K562 (cell line): ENCODE data around the gene NUP98. TPM values are rescaled to one million over a fixed set of nuclear protein-coding genes. Genes with fewer than 3 reads are reported as not detected.
A peak's percentile ranks its signal among the peaks of the same experiment; 100 is the strongest.

Experiments used
- ATAC-seq: fragments of 200-7000 bp; cut with Tn5 transposase; 3 replicates; pipeline ENCODE4 v1.9.1; 2020; ENCODE audit warnings: moderate library complexity
- BruUV-seq: library from RNA; stranded (reverse); fragments of 400-500 nt; replicated peaks from 2 replicates; lab custom pipeline; 2021; lab: Mats Ljungman, UMichigan
- CTCF ChIA-PET: fragments of 300-600 bp; formaldehyde crosslinking; extraction: SDS; loops from one replicate; lab custom pipeline; 2021; ENCODE audit warnings: low intra/inter-chr PET ratio; lab: Yijun Ruan, JAX
- POLR2A ChIA-PET: fragments of 300-600, 350-650 bp; sonication (Branson Sonifier 250); formaldehyde crosslinking; extraction: SDS; loops from one replicate; lab custom pipeline; 2021; ENCODE audit warnings: antibody characterized with exemption, inconsistent platforms; lab: Yijun Ruan, JAX
- DNase-seq, 4 experiments: peaks; one replicate each; pipeline versions ENCODE4 v3.0.0 to v3.0.0-alpha.2; 2011 to 2018; ENCODE audit warnings: low spot score in 3 of 4, mixed read lengths in 3 of 4; ENCODE audit errors: extremely low read depth in 1 of 4
- FAIRE-seq: peaks from 2 replicates; lab custom pipeline; 2011; peaks lifted over from hg19 to GRCh38; lab: Jason Lieb, UNC
- H2AFZ ChIP-seq: 2 replicates; pipeline ENCODE4 v1.6.0; 2011; ENCODE audit warnings: low read depth, low read length, control low read depth, inconsistent platforms
- H3K27ac ChIP-seq: fragments of 200-600 bp; 3 replicates; pipeline ENCODE4 v1.8.0; 2011; ENCODE audit warnings: low read depth, mild to moderate bottlenecking, control low read depth, inconsistent platforms, low read length, moderate library complexity, mixed read lengths; ENCODE audit errors: extremely low read depth
- H3K27me3 ChIP-seq, 2 experiments: fragments of 300-600 bp in 1 of 2; 2 replicates in 1 of 2; 3 replicates in 1 of 2; pipeline versions ENCODE4 v1.6.0 to v1.8.0; 2011; ENCODE audit warnings: inconsistent platforms in 2 of 2, low read length in 2 of 2, mild to moderate bottlenecking in 1 of 2, mixed read lengths in 1 of 2, moderate library complexity in 1 of 2; ENCODE audit not compliant: control insufficient read depth in 2 of 2, insufficient read depth in 2 of 2
- H3K36me3 ChIP-seq: fragments of 300-600 bp; 3 replicates; pipeline ENCODE4 v1.8.0; 2011; ENCODE audit warnings: mild to moderate bottlenecking, low read length, inconsistent platforms; ENCODE audit not compliant: control insufficient read depth, insufficient read depth
- H3K4me1 ChIP-seq, 2 experiments: fragments of 200-600 bp in 1 of 2; replicated peaks in 1 of 2; 2 replicates in 1 of 2; 3 replicates in 1 of 2; pipeline versions ENCODE4 v1.5.1 to v1.8.0; 2011; ENCODE audit warnings: inconsistent platforms in 2 of 2, low read length in 2 of 2, mild to moderate bottlenecking in 1 of 2, mixed read lengths in 1 of 2, moderate library complexity in 1 of 2; ENCODE audit not compliant: control insufficient read depth in 2 of 2, insufficient read depth in 2 of 2
- H3K4me2 ChIP-seq: 2 replicates; pipeline ENCODE4 v1.6.1; 2011; ENCODE audit warnings: low read length, control low read depth, inconsistent platforms, mixed read lengths; ENCODE audit not compliant: insufficient read depth
- H3K4me3 ChIP-seq: fragments of 200-600 bp; sonication (generic), shearing (Covaris generic); 2 replicates; pipeline ENCODE4 v1.5.1; 2016; ENCODE audit warnings: control low read depth, inconsistent platforms
- H3K79me2 ChIP-seq: fragments of 200-600 bp; 3 replicates; pipeline ENCODE4 v1.8.0; 2011; ENCODE audit warnings: low read length, inconsistent platforms; ENCODE audit not compliant: control insufficient read depth, insufficient read depth
- H3K9ac ChIP-seq, 2 experiments: 2 replicates each; pipeline versions ENCODE4 v1.6.0 to v1.6.1; 2011; ENCODE audit warnings: low read depth in 2 of 2, low read length in 2 of 2, control low read depth in 1 of 2, inconsistent platforms in 1 of 2, mild to moderate bottlenecking in 1 of 2, mixed read lengths in 1 of 2; ENCODE audit not compliant: insufficient read depth in 1 of 2
- H3K9me1 ChIP-seq: one replicate; pipeline ENCODE4 v1.6.0; 2011; ENCODE audit warnings: inconsistent platforms, mild to moderate bottlenecking, low read length, moderate library complexity; ENCODE audit not compliant: control insufficient read depth, insufficient read depth
- H3K9me3 ChIP-seq: replicated peaks from 2 replicates; pipeline ENCODE4 v1.5.1; 2011; ENCODE audit warnings: low read depth, low read length, inconsistent platforms; ENCODE audit not compliant: control insufficient read depth, insufficient read depth
- H4K20me1 ChIP-seq: replicated peaks from 2 replicates; pipeline ENCODE4 v1.6.1; 2011; ENCODE audit warnings: low read length, inconsistent platforms, mixed read lengths; ENCODE audit not compliant: control insufficient read depth, insufficient read depth
- HNRNPL ChIP-seq: fragments of 200-400 bp; formaldehyde crosslinking; IDR thresholded peaks from 2 replicates; pipeline ENCODE4 v1.6.1; 2017; ENCODE audit warnings: low read depth, mild to moderate bottlenecking, low read length
- WGBS: fragments of 100-300 bp; shearing (Covaris generic); methylation state at CpG from one replicate; pipeline ENCODE4 v1.1.6; 2016; ENCODE audit warnings: low coverage, mixed read lengths; ENCODE audit not compliant: insufficient coverage; ENCODE audit errors: missing lambda C conversion rate; 5-methylcytosine and 5-hydroxymethylcytosine counted together
- in situ Hi-C: fragments of 300-500 bp; cut with MboI; formaldehyde crosslinking; loops from 4 replicates; pipeline ENCODE4 v1.15.0; 2018; ENCODE audit warnings: inconsistent platforms, mixed read lengths
- intact Hi-C: fragments of 100-400 bp; cut with micrococcal nuclease; formaldehyde crosslinking; loops from 2 replicates; pipeline ENCODE4 v1.14.2; 2022
- polyA plus RNA-seq, 8 experiments: library from polyadenylated mRNA; depleted of rRNA in 4 of 8; stranded (reverse) in 5 of 8; unstranded in 3 of 8; fragments of >200 nt; fragmentation: Nextera tagmentation in 2 of 8; fragmentation: Illumina TruSeq in 1 of 8; extraction: Ambion mirVana in 2 of 8; extraction: Trizol in 1 of 8; gene quantifications; 2 replicates each; pipeline versions ENCODE4 v1.2.1 to v1.2.3, GENCODE V29; 2011 to 2014; ENCODE audit warnings: inconsistent platforms in 1 of 8, missing spikeins in 1 of 8
- total RNA-seq, 7 experiments: library from RNA; depleted of rRNA in 6 of 7; stranded (reverse); fragments of >200 nt in 6 of 7; fragmentation: Illumina TruSeq in 2 of 7; extraction: Trizol in 2 of 7; gene quantifications; 2 replicates each; pipeline versions ENCODE4 v1.2.1 to v1.2.3, GENCODE V29; 2011 to 2021; ENCODE audit warnings: low replicate concordance in 1 of 7
- TF ChIP-seq, protein P1 (sequence below), 3 experiments: fragments of 200-800 bp in 1 of 3; sonication (Bioruptor generic) in 1 of 3; sonication (generic) in 1 of 3; formaldehyde crosslinking in 1 of 3; IDR thresholded peaks; 2 replicates each; pipeline versions ENCODE4 v1.6.1 to v1.8.0; 2016 to 2022; ENCODE audit warnings: mild to moderate bottlenecking in 2 of 3, missing compliant biosample characterization in 2 of 3, missing genetic modification characterization in 2 of 3, missing genetic modification reagents in 1 of 3
- TF ChIP-seq, protein P2 (sequence below): fragments of 200-400 bp; formaldehyde crosslinking; IDR thresholded peaks from 2 replicates; pipeline ENCODE4 v1.6.1; 2017; ENCODE audit warnings: mild to moderate bottlenecking, low read depth, low read length, moderate library complexity
- TF ChIP-seq, protein P3 (sequence below): fragments of 200-600 bp; sonication (generic); IDR thresholded peaks from one replicate; pipeline ENCODE4 v1.6.1; 2012; ENCODE audit warnings: mild to moderate bottlenecking, low read depth, low read length, inconsistent platforms

Gene NUP98
- total and polyA plus RNA-seq, 9 of the 15 experiments (the other 6 are each of a cell fraction or from before 2014, with no cell fraction given): 45.1 to 196 (median 130) TPM

DNA sequence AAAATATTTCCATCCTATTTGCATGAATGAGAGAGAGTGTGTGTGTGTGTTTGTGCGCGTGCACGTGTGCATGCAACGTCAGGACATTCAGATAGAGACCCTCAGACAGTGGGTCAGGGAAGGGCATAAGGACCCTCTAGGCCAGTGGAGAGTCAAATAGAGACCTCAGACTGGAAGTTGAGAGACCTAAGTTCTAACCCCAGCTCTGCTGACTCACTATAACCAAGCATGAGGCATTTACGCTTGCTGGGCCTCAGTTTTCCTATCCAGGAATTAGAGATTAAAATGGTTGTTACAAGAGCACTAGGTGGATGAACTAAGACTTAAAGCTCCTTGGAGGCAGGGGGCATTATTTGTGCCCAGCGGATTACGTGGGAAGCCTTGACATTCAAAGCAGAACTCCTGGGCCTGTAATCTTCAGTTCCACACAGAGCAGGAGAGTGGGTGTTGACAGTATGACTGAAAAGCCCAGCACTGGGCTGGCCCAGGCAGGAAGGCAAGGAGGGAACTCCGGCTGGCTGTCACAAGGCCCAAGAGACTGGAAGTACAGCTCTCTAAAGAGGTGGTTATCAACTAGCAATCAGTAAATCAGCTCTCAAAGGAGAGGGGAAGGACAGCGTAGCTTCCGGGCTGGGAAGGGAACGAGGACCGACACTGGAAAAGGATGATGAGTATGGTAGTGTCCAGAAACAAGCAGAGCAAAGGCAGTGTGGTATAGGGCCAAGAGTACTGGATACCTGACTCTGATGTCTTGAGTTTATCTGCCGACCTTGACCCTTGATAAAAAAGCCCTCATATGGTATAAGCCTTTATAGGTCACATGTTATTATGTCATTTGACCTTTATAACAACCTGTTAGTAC, 34.3 kb upstream of the NUP98 start:
- peaks cover 53 to 58% of the 10 kb centered on the region in 2 experiments for H3K4me1 ChIP-seq
- peak overlapping the region; percentile 82 for H3K4me2 ChIP-seq
- no peak overlapping the region for H3K4me3 ChIP-seq
- peak; percentile 74 for FAIRE-seq
- peaks cover 96% of the 10 kb centered on the region for H3K79me2 ChIP-seq
- no peaks in the 10 kb centered on the region for H4K20me1 ChIP-seq
- in situ Hi-C loops: no loop called here
- POLR2A ChIA-PET: interaction anchor here (0.6 to 1.7 kb wide), 5 partner anchors 8 to 693 kb away, joined by 3 to 9 read pairs (median 3); partner anchors contain the start of gene RHOG
- no TSS peak for BruUV-seq
- peaks cover 86% of the 10 kb centered on the region for H3K36me3 ChIP-seq
- ATAC-seq: peak; percentile 51
- no peaks in the 10 kb centered on the region for H3K27me3 ChIP-seq
- no peak overlapping the region for H2AFZ ChIP-seq
- DNase-seq: peak in 3 of 4 experiments; percentile 7 to 82 (median 45)
- peak overlapping the region; percentile 39 to 76; a peak in 3 of 4 replicates for H3K9ac ChIP-seq
- 36% methylated on average over 12 of the region's 13 CpGs for WGBS
- intact Hi-C loops: no loop called here
- H3K9me3 ChIP-seq: no peaks in the 10 kb centered on the region
- CTCF ChIA-PET: no interaction called here
- no peaks in the 10 kb centered on the region for H3K9me1 ChIP-seq
- peak overlapping the region; percentile 94 for H3K27ac ChIP-seq
- TF ChIP-seq, protein P1, sequence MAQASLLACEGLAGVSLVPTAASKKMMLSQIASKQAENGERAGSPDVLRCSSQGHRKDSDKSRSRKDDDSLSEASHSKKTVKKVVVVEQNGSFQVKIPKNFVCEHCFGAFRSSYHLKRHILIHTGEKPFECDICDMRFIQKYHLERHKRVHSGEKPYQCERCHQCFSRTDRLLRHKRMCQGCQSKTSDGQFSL (CRISPR knock-in tag; IDR thresholded peaks at IDR 0.05): no peak
- TF ChIP-seq, protein P1 (tag; IDR thresholded peaks at IDR 0.05): no peak
- TF ChIP-seq, protein P2, sequence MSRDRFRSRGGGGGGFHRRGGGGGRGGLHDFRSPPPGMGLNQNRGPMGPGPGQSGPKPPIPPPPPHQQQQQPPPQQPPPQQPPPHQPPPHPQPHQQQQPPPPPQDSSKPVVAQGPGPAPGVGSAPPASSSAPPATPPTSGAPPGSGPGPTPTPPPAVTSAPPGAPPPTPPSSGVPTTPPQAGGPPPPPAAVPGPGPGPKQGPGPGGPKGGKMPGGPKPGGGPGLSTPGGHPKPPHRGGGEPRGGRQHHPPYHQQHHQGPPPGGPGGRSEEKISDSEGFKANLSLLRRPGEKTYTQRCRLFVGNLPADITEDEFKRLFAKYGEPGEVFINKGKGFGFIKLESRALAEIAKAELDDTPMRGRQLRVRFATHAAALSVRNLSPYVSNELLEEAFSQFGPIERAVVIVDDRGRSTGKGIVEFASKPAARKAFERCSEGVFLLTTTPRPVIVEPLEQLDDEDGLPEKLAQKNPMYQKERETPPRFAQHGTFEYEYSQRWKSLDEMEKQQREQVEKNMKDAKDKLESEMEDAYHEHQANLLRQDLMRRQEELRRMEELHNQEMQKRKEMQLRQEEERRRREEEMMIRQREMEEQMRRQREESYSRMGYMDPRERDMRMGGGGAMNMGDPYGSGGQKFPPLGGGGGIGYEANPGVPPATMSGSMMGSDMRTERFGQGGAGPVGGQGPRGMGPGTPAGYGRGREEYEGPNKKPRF: no peak
- TF ChIP-seq, protein P3, sequence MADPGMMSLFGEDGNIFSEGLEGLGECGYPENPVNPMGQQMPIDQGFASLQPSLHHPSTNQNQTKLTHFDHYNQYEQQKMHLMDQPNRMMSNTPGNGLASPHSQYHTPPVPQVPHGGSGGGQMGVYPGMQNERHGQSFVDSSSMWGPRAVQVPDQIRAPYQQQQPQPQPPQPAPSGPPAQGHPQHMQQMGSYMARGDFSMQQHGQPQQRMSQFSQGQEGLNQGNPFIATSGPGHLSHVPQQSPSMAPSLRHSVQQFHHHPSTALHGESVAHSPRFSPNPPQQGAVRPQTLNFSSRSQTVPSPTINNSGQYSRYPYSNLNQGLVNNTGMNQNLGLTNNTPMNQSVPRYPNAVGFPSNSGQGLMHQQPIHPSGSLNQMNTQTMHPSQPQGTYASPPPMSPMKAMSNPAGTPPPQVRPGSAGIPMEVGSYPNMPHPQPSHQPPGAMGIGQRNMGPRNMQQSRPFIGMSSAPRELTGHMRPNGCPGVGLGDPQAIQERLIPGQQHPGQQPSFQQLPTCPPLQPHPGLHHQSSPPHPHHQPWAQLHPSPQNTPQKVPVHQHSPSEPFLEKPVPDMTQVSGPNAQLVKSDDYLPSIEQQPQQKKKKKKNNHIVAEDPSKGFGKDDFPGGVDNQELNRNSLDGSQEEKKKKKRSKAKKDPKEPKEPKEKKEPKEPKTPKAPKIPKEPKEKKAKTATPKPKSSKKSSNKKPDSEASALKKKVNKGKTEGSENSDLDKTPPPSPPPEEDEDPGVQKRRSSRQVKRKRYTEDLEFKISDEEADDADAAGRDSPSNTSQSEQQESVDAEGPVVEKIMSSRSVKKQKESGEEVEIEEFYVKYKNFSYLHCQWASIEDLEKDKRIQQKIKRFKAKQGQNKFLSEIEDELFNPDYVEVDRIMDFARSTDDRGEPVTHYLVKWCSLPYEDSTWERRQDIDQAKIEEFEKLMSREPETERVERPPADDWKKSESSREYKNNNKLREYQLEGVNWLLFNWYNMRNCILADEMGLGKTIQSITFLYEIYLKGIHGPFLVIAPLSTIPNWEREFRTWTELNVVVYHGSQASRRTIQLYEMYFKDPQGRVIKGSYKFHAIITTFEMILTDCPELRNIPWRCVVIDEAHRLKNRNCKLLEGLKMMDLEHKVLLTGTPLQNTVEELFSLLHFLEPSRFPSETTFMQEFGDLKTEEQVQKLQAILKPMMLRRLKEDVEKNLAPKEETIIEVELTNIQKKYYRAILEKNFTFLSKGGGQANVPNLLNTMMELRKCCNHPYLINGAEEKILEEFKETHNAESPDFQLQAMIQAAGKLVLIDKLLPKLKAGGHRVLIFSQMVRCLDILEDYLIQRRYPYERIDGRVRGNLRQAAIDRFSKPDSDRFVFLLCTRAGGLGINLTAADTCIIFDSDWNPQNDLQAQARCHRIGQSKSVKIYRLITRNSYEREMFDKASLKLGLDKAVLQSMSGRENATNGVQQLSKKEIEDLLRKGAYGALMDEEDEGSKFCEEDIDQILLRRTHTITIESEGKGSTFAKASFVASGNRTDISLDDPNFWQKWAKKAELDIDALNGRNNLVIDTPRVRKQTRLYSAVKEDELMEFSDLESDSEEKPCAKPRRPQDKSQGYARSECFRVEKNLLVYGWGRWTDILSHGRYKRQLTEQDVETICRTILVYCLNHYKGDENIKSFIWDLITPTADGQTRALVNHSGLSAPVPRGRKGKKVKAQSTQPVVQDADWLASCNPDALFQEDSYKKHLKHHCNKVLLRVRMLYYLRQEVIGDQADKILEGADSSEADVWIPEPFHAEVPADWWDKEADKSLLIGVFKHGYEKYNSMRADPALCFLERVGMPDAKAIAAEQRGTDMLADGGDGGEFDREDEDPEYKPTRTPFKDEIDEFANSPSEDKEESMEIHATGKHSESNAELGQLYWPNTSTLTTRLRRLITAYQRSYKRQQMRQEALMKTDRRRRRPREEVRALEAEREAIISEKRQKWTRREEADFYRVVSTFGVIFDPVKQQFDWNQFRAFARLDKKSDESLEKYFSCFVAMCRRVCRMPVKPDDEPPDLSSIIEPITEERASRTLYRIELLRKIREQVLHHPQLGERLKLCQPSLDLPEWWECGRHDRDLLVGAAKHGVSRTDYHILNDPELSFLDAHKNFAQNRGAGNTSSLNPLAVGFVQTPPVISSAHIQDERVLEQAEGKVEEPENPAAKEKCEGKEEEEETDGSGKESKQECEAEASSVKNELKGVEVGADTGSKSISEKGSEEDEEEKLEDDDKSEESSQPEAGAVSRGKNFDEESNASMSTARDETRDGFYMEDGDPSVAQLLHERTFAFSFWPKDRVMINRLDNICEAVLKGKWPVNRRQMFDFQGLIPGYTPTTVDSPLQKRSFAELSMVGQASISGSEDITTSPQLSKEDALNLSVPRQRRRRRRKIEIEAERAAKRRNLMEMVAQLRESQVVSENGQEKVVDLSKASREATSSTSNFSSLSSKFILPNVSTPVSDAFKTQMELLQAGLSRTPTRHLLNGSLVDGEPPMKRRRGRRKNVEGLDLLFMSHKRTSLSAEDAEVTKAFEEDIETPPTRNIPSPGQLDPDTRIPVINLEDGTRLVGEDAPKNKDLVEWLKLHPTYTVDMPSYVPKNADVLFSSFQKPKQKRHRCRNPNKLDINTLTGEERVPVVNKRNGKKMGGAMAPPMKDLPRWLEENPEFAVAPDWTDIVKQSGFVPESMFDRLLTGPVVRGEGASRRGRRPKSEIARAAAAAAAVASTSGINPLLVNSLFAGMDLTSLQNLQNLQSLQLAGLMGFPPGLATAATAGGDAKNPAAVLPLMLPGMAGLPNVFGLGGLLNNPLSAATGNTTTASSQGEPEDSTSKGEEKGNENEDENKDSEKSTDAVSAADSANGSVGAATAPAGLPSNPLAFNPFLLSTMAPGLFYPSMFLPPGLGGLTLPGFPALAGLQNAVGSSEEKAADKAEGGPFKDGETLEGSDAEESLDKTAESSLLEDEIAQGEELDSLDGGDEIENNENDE: no peak
- TF ChIP-seq HNRNPL: no peak
